Fibroblast of pulmonary artery (primary cell): ENCODE measurements around the gene C4orf54.

Source experiments
- DNase-seq: peaks from one replicate; pipeline ENCODE4 v3.0.0-alpha.2; 2010; ENCODE audit warnings: low read depth
- H3K4me3 ChIP-seq: replicated peaks from 2 replicates; pipeline ENCODE4 v1.5.1; 2011; ENCODE audit warnings: low read depth, mild to moderate bottlenecking, control low read depth, low read length, moderate library complexity
- TF ChIP-seq, protein P1 (sequence below): IDR thresholded peaks from 2 replicates; pipeline ENCODE4 v1.5.1; 2011; ENCODE audit warnings: mild to moderate bottlenecking, control low read depth, low read length, inconsistent platforms; ENCODE audit errors: missing control alignments

Gene C4orf54

DNA sequence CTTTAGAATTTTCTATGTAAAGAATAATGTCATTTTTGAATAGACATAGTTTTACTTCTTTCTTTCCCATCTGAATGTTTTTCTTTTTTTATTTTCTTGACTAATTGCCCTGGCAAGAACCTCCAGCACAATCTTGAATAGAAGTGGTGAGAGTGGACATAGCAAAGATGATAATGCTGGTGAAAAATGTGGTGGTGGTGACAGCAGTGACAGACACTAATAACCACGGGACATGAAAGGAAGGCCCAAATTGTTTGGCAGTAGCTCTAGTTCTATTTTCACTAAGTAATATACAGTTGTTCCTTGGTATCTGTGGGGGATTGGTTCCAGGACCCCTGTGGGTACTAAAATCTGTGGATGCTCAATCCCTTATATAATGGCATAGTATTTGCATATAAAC lies 29.6 kb downstream of the C4orf54 start:
- no peak for DNase-seq
- TF ChIP-seq, protein P1, sequence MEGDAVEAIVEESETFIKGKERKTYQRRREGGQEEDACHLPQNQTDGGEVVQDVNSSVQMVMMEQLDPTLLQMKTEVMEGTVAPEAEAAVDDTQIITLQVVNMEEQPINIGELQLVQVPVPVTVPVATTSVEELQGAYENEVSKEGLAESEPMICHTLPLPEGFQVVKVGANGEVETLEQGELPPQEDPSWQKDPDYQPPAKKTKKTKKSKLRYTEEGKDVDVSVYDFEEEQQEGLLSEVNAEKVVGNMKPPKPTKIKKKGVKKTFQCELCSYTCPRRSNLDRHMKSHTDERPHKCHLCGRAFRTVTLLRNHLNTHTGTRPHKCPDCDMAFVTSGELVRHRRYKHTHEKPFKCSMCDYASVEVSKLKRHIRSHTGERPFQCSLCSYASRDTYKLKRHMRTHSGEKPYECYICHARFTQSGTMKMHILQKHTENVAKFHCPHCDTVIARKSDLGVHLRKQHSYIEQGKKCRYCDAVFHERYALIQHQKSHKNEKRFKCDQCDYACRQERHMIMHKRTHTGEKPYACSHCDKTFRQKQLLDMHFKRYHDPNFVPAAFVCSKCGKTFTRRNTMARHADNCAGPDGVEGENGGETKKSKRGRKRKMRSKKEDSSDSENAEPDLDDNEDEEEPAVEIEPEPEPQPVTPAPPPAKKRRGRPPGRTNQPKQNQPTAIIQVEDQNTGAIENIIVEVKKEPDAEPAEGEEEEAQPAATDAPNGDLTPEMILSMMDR = no peak
- H3K4me3 ChIP-seq = no peak overlapping the region

DNA sequence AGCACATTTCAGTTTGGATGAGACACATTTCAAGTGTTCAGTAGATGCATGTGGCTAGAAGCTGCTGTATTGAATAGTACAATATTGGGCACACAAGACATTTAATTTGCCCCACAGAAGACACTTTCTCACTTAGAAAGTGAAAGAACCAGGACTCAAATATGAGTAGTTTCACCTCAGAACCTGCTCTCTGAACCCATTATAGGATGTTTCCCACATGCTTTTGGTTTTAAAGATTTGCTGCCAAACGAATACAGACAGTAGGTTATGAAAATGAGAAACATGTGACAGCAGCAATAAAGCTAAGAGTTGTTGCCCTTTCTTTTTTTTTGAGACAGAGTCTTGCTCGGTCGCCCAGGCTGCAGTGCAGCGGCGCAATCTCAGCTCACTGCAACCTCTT lies 32.3 kb downstream of the C4orf54 start:
- TF ChIP-seq, protein P1 = no peak
- no peak for DNase-seq
- H3K4me3 ChIP-seq = no peak overlapping the region

DNA sequence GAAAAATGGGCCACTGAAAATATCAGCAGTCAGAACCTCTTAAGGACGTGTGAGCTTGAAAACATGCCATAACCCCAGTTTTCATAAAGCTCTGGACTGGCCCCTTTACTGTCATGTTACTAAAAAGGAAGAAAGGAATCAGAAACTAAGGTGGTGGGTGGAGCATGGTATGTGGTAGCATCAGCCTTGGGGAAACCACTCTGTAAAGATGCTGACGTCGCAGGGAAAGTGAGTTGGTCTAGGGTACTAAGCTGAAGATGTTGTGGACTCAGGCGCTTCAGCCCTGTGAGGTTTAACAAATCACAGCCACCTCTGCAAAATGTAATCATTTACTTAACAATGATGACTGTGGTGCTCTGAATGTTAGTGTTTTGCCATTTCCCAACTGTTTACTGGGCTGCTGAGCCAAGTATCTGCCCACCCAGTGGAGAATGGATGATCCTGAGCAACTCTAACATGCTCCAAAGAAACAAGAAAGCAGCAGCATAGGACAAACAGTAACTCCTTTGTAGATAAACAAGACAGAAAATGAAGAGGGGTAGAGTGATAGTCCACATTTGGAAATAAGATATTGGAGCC lies 33.4 kb downstream of the C4orf54 start:
- TF ChIP-seq, protein P1 = no peak
- no peak overlapping the region for H3K4me3 ChIP-seq
- no peak for DNase-seq

DNA sequence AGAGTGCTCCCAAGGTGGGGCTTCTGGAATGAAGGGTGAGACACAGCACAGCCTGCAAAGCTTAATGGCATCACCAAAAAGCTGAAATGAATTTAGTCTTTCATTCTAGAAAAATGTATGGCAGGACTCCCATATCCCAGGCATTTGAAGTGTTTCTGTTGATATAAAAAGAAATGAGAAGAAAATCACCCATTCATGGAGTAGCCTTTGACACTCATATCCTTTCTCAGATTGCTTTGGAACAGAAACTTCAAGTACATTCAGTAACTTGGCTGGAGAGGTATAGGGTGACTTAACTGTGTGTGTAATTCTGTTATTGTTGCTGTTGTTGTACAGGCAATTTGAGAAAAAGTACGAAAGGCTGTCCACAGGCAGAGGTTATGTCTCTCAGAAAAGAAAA lies 35.3 kb downstream of the C4orf54 start:
- TF ChIP-seq, protein P1 = no peak
- DNase-seq = no peak
- no peak overlapping the region for H3K4me3 ChIP-seq

DNA sequence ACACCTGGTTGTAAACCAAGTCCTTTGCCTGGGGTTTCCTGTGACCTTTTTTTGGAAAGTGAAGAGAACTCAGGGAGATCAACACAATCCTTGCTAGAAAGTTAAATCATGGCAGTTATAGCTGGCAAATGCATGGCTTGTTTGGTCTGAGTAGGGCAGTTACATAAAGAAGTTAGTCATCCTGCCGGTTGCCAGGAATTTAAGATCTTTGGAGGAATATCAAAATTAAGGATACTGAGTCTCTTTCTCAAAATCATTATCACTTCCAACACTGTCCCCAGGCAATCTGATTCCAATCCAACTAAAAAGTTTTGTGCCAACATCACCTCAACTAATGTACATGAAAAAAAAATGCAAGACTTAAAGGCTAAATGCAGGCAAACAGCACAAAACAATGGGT lies 40.3 kb downstream of the C4orf54 start:
- TF ChIP-seq, protein P1 = no peak
- DNase-seq = no peak
- H3K4me3 ChIP-seq = no peak overlapping the region

DNA sequence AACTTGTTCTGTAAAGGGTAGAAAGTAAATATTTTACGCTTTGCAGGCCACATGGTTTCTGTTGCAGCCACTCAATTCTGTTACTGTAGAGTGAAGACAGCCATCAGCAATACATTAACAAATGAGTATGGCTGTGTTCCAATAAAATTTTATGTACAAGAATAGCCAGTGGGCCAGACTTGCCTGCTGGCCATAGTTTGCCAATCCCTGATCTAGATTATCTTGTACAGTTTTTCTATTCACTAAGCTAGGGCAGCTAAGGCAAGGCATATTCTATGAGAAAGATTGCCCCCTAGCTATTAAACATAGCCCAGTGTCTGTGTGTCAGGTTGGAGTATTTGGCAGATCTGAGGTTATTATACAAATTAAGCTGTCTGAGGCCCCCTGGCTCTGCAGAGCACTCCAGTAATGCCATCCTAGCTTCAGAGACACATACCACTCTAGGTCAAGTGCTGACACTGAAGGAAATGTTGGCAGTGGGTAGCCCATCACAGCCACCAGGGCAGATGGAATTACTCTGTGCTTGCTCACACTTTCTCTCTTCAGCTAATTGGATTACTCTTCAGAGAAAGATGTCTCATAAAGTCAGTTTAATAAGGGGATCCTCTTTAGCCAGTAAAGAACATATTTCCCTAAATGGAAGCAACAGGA lies 42.3 kb downstream of the C4orf54 start:
- DNase-seq = no peak
- TF ChIP-seq, protein P1 = no peak
- H3K4me3 ChIP-seq = no peak overlapping the region

DNA sequence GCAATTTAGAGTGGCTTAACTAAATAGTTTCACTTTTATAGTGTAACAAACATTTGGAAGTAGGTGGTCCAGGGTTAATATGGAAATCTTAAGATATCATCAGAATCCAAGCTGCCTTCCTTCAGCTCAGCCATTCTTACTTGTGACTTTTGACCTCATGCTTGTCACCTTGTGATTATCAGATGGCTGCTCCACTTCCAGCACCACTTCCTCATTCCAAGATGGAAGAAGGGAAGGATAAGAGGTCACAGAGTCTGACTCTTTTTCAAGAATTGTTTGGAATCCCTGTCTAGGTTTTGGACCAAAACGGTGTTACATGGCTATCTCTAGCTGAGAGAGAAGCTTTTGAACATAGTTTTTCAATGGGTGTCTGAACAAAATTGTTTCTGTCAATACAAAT lies 43.1 kb downstream of the C4orf54 start:
- TF ChIP-seq, protein P1 = no peak
- H3K4me3 ChIP-seq = no peak overlapping the region
- DNase-seq = no peak
